Esophagus squamous epithelium (tissue), 4 donors: ENCODE results near the gene CPTP.

ENCODE experiments used
- POLR2A ChIP-seq, 4 donors: fragments of 450-650 bp; IDR thresholded peaks; one replicate each; pipeline ENCODE4 v1.6.1; 2017; ENCODE audit warnings: antibody characterized with exemption in 4 of 4, mild to moderate bottlenecking in 4 of 4, moderate library complexity in 3 of 4
- TF ChIP-seq, protein P1 (sequence below), 6 experiments: fragments of 450-650 bp in 4 of 6; fragments of 200-600 bp in 2 of 6; sonication (generic) in 2 of 6; IDR thresholded peaks; one replicate each; pipeline ENCODE4 v1.5.1; 2016 to 2019; ENCODE audit warnings: antibody characterized with exemption in 6 of 6, mild to moderate bottlenecking in 4 of 6, moderate library complexity in 4 of 6

DNA sequence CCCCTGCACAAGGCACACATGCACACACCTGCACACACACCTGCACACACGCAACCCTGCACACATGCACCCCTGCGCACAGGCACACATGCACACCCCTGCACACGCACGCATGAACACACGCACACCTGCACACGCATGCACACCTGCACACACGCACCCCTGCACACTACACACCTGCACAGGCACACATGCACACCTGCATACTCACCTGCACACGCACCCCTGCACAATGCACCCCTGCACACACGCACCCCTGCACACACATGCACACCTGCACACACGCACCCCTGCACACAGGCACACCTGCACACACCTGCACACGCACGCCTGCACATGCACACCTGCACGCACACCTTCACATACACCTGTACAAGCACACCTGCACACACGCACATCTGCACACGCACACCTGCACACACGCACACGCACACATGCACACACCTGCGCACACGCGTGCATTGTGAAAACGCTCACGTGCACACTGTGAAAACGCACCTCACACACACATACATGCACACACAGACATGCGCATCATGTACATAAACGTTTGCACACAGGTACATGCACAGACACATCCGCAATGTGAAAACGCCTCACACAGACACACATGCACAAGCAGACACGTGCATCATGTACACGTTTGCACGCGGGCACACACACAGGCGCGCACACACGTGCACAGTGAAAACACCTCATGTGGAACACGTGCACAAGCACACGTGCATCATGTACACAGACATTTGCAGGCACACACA, 16.4 kb downstream of the CPTP start:
- no peak for TF ChIP-seq POLR2A (IDR thresholded peaks at IDR 0.05)
- TF ChIP-seq, protein P1, sequence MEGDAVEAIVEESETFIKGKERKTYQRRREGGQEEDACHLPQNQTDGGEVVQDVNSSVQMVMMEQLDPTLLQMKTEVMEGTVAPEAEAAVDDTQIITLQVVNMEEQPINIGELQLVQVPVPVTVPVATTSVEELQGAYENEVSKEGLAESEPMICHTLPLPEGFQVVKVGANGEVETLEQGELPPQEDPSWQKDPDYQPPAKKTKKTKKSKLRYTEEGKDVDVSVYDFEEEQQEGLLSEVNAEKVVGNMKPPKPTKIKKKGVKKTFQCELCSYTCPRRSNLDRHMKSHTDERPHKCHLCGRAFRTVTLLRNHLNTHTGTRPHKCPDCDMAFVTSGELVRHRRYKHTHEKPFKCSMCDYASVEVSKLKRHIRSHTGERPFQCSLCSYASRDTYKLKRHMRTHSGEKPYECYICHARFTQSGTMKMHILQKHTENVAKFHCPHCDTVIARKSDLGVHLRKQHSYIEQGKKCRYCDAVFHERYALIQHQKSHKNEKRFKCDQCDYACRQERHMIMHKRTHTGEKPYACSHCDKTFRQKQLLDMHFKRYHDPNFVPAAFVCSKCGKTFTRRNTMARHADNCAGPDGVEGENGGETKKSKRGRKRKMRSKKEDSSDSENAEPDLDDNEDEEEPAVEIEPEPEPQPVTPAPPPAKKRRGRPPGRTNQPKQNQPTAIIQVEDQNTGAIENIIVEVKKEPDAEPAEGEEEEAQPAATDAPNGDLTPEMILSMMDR (IDR thresholded peaks at IDR 0.05), result no peak
